SIG-M5 (cell line): ENCODE measurements around the gene ENG.

ENCODE experiments used
- DNase-seq: peaks from one replicate; lab custom pipeline; 2025; lab: John Stamatoyannopoulos, UW

Gene ENG

GRCh38 chr9:127776195-127776923, 78.1 kb downstream of the ENG start:
- DNase-seq, result no peak

- no peak for DNase-seq
Observed at GRCh38 chr9:127773981-127774380, 80.5 kb downstream of the ENG start.

GRCh38 chr9:127773272-127773671, 81.2 kb downstream of the ENG start:
- no peak for DNase-seq

GRCh38 chr9:127772603-127773002, 81.9 kb downstream of the ENG start:
- no peak for DNase-seq

DNA sequence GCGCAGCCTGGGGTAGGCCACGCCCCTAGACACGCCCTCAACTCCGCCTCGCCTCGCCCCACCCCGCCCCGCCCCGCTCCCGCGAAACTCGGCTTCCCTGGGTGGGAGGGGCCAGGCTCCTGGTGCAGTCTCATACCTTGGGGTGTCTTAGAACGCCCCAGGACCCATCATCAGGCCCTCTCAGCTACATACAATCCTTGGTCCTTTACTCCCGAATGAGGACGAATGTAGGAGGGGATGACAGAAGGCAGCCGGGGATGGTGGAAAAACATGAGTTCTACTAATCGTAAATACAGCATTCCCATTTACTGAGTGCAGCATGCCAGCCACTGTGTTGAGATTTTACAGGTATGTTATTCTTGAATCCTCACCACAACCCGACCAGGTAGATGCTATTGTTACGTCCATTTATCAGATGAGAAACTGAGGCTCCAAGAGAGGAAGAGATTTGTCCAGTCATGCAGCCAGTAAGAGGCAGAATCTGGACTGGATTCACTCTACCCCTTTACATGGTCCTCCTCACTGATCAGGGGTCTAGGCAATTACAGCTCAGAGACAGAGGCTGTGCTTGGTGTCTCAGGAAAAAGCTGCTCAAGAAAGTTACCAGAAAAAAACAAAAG, 82.8 kb downstream of the ENG start:
- no peak for DNase-seq

DNA sequence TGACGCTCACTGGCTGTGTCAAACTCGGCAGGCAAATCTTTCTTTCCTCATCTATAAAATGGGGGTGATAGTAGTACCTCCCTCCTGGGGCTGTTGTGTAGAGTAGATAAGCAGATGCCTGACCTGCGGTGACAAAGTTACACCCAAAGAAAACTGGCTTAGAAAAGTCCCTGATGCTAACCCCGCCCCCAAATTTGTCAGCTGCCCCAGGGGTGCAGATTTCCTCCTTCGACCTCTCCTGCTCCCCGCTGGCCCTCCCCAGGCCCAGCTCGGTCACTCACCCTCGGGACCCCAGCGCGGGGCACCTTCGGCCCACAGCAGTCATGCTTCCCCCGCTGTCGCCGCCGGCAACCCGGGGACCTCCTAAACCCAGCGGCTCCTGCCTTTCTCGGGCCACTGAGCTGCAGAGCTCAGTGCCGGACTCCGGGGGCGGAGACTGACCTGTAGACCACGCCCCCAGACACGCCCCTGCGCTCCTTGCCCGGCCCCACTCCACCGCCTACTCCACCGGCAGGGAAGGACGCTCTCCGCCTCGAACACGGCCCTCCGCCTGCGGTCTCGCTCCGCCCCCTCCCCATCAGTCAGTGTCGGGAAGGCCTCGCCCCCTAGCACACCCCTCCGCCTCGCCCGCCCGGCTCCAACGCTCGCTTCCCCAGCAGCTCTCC, 83.4 kb downstream of the ENG start:
- peak; percentile 72 for DNase-seq

DNA sequence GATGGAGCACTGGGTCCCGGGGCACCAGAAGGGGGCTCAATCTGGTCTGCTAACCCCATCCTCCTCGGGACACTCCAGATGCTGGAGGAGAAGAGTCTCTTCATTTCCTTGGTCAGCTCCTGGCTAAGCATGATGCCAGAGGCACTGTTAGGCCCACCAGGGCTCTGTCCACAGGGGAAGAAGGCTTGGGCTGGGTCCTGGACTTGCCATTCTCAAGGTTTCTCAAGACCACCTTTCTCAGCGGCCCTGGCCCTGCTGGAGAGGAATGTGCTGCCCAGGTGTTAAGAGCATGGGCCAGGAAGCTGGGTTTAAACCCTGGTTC, 83.9 kb downstream of the ENG start:
- no peak for DNase-seq

DNA sequence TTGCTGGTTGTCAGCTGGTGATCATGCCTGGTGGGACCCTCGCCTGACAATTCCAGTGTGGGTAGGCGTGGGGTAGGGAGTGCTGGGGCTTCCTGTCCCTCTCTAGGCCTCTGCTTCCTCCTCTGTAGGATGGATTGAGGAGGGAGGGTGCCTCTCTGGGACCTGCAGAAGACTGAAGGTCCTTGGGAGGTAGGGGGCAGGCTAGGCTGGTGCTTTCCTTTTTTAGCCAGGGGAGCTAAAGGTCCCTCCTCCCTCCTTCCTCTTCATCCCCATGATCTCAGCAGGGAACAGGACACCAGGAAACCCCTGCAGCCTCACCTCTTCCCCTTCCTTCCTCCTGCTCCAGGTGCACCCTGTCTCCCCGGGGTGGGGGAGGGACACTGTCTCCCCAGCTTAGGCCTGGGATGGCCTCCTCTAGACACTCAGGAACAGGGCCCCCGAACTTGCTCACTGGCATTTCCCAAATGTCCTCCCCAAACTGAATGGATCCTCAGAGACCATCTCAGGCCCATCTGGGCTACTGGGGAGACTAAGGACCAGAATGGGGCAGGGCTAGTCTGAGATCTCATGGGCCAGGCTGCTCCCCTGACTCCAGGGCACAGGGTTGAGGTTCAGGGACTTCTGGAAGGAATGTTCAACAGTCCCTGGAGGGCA, 84.4 kb downstream of the ENG start:
- DNase-seq, result no peak

DNA sequence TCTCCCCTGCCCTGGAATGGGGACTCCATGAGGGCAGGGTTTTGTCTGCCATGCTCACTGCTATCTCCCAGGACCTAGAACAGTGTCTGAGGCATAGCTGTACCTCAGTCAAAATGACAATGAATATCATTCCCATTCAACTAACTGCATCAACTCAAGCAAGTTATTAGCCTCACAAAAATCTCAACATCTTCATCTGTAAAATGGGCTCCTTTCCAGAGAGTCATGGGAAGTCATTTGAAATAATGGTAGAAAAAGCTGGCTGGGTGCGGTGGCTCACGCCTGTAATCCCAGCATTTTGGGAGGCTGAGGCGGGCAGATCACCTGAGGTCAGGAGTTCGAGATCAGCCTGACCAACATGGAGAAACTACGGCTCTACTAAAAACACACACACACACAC, 85.4 kb downstream of the ENG start:
- no peak for DNase-seq

GRCh38 chr9:127768698-127769097, 85.8 kb downstream of the ENG start:
- DNase-seq, result no peak

DNA sequence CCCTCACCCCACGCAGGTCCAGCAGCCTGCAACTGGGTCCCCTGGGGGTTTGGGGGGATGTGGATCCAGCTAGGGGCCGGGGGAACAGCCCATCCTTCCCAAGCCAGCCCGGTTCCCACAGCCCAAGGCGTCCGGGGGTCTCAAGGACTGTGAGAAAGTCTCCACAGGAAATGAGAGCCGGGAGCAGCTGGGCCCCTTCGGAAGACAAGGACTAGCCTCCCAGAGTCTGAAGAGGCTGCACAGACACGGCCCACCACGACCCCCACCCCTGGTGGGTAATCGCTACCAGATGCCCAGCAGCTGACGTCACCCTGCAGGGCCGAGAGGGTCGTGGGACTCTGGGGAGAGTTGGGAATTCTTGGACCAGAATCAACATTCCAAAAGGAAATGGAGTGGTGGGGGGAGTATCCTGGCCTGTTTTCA, 86.5 kb downstream of the ENG start:
- DNase-seq, result no peak

DNA sequence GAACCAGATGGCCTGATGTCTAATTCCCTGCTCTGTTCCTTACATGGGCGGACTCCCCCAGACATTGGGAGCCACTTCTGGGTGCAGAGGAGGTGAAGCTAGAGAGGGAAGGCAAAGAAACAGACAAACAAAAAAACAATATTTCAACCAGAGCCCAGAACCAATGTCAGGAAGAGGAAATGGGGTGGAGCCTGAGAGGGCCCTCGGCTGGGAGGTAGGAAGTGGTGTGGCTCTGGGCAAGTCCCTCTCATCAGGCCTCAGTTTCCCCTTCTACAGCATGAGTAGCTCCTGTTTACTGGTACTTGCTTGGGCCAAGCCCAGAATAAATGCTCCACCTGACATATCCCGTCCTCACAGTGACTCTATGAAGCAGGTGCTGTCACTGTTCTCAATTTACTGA, 87.0 kb downstream of the ENG start:
- DNase-seq, result no peak

DNA sequence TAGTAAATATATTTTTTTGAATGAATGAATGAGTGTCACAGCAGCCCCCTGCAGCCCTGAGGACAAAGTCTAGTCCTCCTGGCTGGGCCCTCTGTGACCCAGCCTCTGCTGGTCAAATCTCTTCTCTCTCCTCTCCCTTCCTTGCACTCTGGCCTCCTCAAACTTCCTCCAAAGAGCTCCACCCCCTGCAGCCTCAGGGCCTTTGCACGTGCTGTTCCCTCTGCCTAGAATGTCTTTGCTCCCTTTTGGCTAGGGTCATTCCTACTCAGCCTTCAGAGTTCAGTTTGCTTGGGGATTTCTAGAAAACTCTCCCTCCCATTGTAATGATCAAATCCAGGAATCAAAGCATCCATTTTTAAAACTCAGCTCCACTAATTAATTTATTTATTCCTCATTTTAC, 89.0 kb downstream of the ENG start:
- DNase-seq, result no peak
